GM12878 (cell line): ENCODE results near the gene JAG2. TPM values are rescaled to one million over a fixed set of nuclear protein-coding genes. Genes with fewer than 3 reads are reported as not detected.

ENCODE experiments used
- ATAC-seq: fragments of 200-7000 bp; cut with Tn5 transposase; 3 replicates; pipeline ENCODE4 v1.9.1; 2020; ENCODE audit warnings: mild to moderate bottlenecking, moderate library complexity
- BruUV-seq: library from RNA; stranded (reverse); fragments of 400-500 nt; replicated peaks from 2 replicates; lab custom pipeline; 2021; lab: Mats Ljungman, UMichigan
- CTCF ChIA-PET: fragments of 300-600 bp; sonication (Branson Sonifier 250); formaldehyde crosslinking; extraction: SDS; loops from one replicate; lab custom pipeline; 2021; ENCODE audit warnings: inconsistent platforms; lab: Yijun Ruan, JAX
- POLR2A ChIA-PET: fragments of 350-600 bp; formaldehyde crosslinking; extraction: SDS; loops from one replicate; lab custom pipeline; 2021; ENCODE audit warnings: inconsistent platforms; lab: Charles Lee
- RAD21 ChIA-PET: fragments of 300-600 bp; sonication (Branson Sonifier 250); formaldehyde crosslinking; loops from one replicate; lab custom pipeline; 2023; ENCODE audit warnings: antibody characterized with exemption; ENCODE audit not compliant: unreplicated experiment; lab: Charles Lee
- SMC1A ChIA-PET: fragments of 300-600 bp; sonication (Branson Sonifier 250); formaldehyde crosslinking; loops from one replicate; lab custom pipeline; 2023; ENCODE audit not compliant: unreplicated experiment, uncharacterized antibody; lab: Charles Lee
- DNase-seq: peaks from one replicate; pipeline ENCODE4 v3.0.0-alpha.2; 2011; ENCODE audit warnings: low read depth, low spot score
- FAIRE-seq: peaks from 3 replicates; lab custom pipeline; 2011; peaks lifted over from hg19 to GRCh38; lab: Jason Lieb, UNC
- H2AFZ ChIP-seq: 2 replicates; pipeline ENCODE4 v1.6.0; 2011; ENCODE audit warnings: low read depth, low read length, control low read depth; ENCODE audit not compliant: control insufficient read depth
- H3K27ac ChIP-seq: 2 replicates; pipeline ENCODE4 v1.5.1; 2011; ENCODE audit warnings: control low read depth; ENCODE audit not compliant: control insufficient read depth, insufficient read depth
- H3K27me3 ChIP-seq, 2 experiments: replicated peaks in 1 of 2; 2 replicates each; pipeline versions ENCODE4 v1.6.0 to v1.6.1; 2011; ENCODE audit warnings: low read length in 1 of 2; ENCODE audit not compliant: control insufficient read depth in 2 of 2, insufficient read depth in 2 of 2
- H3K36me3 ChIP-seq, 2 experiments: 2 replicates each; pipeline ENCODE4 v1.5.1; 2011; ENCODE audit warnings: low read length in 1 of 2; ENCODE audit not compliant: control insufficient read depth in 2 of 2, insufficient read depth in 2 of 2
- H3K4me1 ChIP-seq: 2 replicates; pipeline ENCODE4 v1.6.1; 2011; ENCODE audit warnings: mild to moderate bottlenecking, low read length, moderate library complexity, mixed read lengths; ENCODE audit not compliant: control insufficient read depth, insufficient read depth
- H3K4me2 ChIP-seq: 2 replicates; pipeline ENCODE4 v1.6.0; 2011; ENCODE audit warnings: control low read depth; ENCODE audit not compliant: control insufficient read depth, insufficient read depth
- H3K4me3 ChIP-seq: fragments of 200-600 bp; sonication (generic); 2 replicates; pipeline ENCODE4 v1.5.1; 2016
- H3K79me2 ChIP-seq: 2 replicates; pipeline ENCODE4 v1.6.0; 2011; ENCODE audit warnings: low read length; ENCODE audit not compliant: control insufficient read depth, insufficient read depth
- H3K9ac ChIP-seq: 2 replicates; pipeline ENCODE4 v1.8.0; 2011; ENCODE audit warnings: low read length, control low read depth, mixed read lengths; ENCODE audit not compliant: control insufficient read depth, insufficient read depth
- H3K9me3 ChIP-seq: replicated peaks from 3 replicates; pipeline ENCODE4 v1.5.1; 2011; ENCODE audit warnings: mild to moderate bottlenecking, low read length; ENCODE audit not compliant: control insufficient read depth, insufficient read depth
- H4K20me1 ChIP-seq: 2 replicates; pipeline ENCODE4 v1.6.0; 2011; ENCODE audit not compliant: control insufficient read depth, insufficient read depth
- ASH2L ChIP-seq: fragments of 300-600, 200-600 bp; sonication (generic); IDR thresholded peaks from 2 replicates; pipeline ENCODE4 v1.6.1; 2017; ENCODE audit warnings: low read depth, mild to moderate bottlenecking, borderline replicate concordance
- FOS ChIP-seq: IDR thresholded peaks from 3 replicates; pipeline ENCODE4 v1.6.1; 2011; ENCODE audit warnings: borderline replicate concordance; ENCODE audit not compliant: insufficient read length; ENCODE audit errors: extremely low read depth
- PML ChIP-seq: IDR thresholded peaks from 2 replicates; pipeline ENCODE4 v1.6.1; 2012; ENCODE audit warnings: low read length, inconsistent platforms
- WGBS: methylation state at CpG from one replicate; pipeline ENCODE4 v1.1.6; 2016; ENCODE audit warnings: low lambda C conversion rate; ENCODE audit not compliant: insufficient replicate concordance, insufficient coverage; ENCODE audit errors: missing lambda C conversion rate; 5-methylcytosine and 5-hydroxymethylcytosine counted together
- in situ Hi-C: fragments of 300-500 bp; cut with MboI; formaldehyde crosslinking; loops from 9 replicates; pipeline ENCODE4 v1.14.3; 2018; ENCODE audit warnings: mixed read lengths
- intact Hi-C: fragments of 100-400 bp; cut with micrococcal nuclease; formaldehyde crosslinking; loops from one replicate; pipeline ENCODE4 v1.14.2; 2022; ENCODE audit not compliant: unreplicated experiment
- polyA plus RNA-seq, 11 experiments: library from polyadenylated mRNA; depleted of rRNA in 4 of 11; unstranded in 6 of 11; stranded (reverse) in 5 of 11; fragments of >200 nt; fragmentation: Nextera tagmentation in 4 of 11; fragmentation: Illumina TruSeq in 1 of 11; extraction: Ambion mirVana in 4 of 11; extraction: Trizol in 1 of 11; gene quantifications; 1 replicate in 1 of 11; 2 replicates in 10 of 11; pipeline versions ENCODE4 v1.2.1 to v1.2.3, GENCODE V29; 2011 to 2016; ENCODE audit warnings: inconsistent platforms in 2 of 11, missing spikeins in 2 of 11, low read depth in 1 of 11
- total RNA-seq, 4 experiments: library from RNA; depleted of rRNA in 3 of 4; stranded (reverse); fragments of >200 nt in 3 of 4; fragmentation: Illumina TruSeq in 1 of 4; extraction: Trizol in 1 of 4; gene quantifications; 2 replicates each; pipeline versions ENCODE4 v1.2.1 to v1.2.3, GENCODE V29; 2013 to 2021
- TF ChIP-seq, protein P1 (sequence below): fragments of 450-650 bp; IDR thresholded peaks from 2 replicates; pipeline ENCODE4 v1.6.1; 2016; ENCODE audit warnings: mild to moderate bottlenecking
- TF ChIP-seq, protein P2 (sequence below): fragments of 450-650 bp; IDR thresholded peaks from 2 replicates; pipeline ENCODE4 v1.6.1; 2017; ENCODE audit warnings: mild to moderate bottlenecking, low read depth, inconsistent platforms; ENCODE audit not compliant: poor library complexity, severe bottlenecking
- TF ChIP-seq, protein P3 (sequence below): fragments of 450-650 bp; IDR thresholded peaks from 2 replicates; pipeline ENCODE4 v1.6.1; 2016; ENCODE audit warnings: mild to moderate bottlenecking, moderate library complexity, borderline replicate concordance
- TF ChIP-seq, protein P4 (sequence below): IDR thresholded peaks from 2 replicates; pipeline ENCODE4 v1.6.1; 2012; ENCODE audit warnings: low read depth, low read length, improper control_type of control experiment
- TF ChIP-seq, protein P5 (sequence below): IDR thresholded peaks from 2 replicates; pipeline ENCODE4 v1.6.1; 2012; ENCODE audit warnings: low read length, inconsistent platforms

JAG2 gene
- total and polyA plus RNA-seq, 10 of the 15 experiments (the other 5 are each of a cell fraction or from before 2014, with no cell fraction given), result 0.04 to 0.14 (median 0.06) TPM; not detected in 5

DNA sequence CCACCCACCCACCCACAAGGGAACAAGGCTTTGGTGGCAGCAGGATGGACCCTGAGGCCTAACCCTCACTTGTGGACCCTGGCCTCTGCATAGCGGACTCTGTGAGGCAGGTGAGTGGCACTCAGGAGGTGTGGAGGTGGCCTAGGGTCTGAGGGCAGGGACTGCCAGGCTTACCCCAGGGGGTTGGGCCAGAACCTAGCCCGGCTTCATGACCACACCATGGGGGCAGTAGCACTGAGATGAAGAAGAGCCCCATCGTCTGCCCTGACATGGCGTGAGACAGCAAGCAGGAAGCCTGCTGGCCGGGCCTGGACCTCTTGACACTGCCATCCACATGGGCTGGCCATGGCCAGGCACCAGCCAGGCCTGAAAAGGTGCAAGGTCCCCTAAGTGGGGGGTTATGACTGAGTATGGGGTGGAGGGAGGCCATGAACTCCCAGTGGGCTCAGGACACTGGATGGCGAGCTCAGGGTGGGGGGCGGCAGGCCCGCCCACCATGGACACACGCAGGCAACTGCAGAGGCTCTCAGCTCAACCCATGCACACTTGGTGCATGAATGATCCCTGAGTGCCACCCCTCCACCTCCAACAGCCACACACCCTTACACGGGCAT is 29.3 kb downstream of the JAG2 start:
- ATAC-seq (no peak), DNase-seq (no peak), FAIRE-seq (no peak)
- ChIA-PET RAD21 (no interaction called here), SMC1A (no interaction called here), CTCF (no interaction called here), POLR2A (no interaction called here)
- H3K36me3 ChIP-seq, result no peaks in the 10 kb centered on the region
- no peak overlapping the region for H3K27ac ChIP-seq
- in situ Hi-C loops, result no loop called here
- no peak overlapping the region for H2AFZ ChIP-seq
- H3K79me2 ChIP-seq, result no peaks in the 10 kb centered on the region
- no peaks in the 10 kb centered on the region for H3K27me3 ChIP-seq
- WGBS, result 56% methylated on average over 10 of the region's 10 CpGs
- H3K4me2 ChIP-seq, result no peak overlapping the region
- intact Hi-C loops, result no loop called here
- H3K9me3 ChIP-seq, result peaks cover 8% of the 10 kb centered on the region; the same call in 1 of the 3 replicates
- no peaks in the 10 kb centered on the region for H4K20me1 ChIP-seq
- BruUV-seq, result no TSS peak
- H3K4me3 ChIP-seq, result no peak overlapping the region
- H3K9ac ChIP-seq, result no peak overlapping the region
- no peaks in the 10 kb centered on the region for H3K4me1 ChIP-seq
- TF ChIP-seq, protein P1, sequence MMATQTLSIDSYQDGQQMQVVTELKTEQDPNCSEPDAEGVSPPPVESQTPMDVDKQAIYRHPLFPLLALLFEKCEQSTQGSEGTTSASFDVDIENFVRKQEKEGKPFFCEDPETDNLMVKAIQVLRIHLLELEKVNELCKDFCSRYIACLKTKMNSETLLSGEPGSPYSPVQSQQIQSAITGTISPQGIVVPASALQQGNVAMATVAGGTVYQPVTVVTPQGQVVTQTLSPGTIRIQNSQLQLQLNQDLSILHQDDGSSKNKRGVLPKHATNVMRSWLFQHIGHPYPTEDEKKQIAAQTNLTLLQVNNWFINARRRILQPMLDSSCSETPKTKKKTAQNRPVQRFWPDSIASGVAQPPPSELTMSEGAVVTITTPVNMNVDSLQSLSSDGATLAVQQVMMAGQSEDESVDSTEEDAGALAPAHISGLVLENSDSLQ, result no peak
- TF ChIP-seq, protein P2, sequence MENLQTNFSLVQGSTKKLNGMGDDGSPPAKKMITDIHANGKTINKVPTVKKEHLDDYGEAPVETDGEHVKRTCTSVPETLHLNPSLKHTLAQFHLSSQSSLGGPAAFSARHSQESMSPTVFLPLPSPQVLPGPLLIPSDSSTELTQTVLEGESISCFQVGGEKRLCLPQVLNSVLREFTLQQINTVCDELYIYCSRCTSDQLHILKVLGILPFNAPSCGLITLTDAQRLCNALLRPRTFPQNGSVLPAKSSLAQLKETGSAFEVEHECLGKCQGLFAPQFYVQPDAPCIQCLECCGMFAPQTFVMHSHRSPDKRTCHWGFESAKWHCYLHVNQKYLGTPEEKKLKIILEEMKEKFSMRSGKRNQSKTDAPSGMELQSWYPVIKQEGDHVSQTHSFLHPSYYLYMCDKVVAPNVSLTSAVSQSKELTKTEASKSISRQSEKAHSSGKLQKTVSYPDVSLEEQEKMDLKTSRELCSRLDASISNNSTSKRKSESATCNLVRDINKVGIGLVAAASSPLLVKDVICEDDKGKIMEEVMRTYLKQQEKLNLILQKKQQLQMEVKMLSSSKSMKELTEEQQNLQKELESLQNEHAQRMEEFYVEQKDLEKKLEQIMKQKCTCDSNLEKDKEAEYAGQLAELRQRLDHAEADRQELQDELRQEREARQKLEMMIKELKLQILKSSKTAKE, result no peak
- TF ChIP-seq, protein P3, sequence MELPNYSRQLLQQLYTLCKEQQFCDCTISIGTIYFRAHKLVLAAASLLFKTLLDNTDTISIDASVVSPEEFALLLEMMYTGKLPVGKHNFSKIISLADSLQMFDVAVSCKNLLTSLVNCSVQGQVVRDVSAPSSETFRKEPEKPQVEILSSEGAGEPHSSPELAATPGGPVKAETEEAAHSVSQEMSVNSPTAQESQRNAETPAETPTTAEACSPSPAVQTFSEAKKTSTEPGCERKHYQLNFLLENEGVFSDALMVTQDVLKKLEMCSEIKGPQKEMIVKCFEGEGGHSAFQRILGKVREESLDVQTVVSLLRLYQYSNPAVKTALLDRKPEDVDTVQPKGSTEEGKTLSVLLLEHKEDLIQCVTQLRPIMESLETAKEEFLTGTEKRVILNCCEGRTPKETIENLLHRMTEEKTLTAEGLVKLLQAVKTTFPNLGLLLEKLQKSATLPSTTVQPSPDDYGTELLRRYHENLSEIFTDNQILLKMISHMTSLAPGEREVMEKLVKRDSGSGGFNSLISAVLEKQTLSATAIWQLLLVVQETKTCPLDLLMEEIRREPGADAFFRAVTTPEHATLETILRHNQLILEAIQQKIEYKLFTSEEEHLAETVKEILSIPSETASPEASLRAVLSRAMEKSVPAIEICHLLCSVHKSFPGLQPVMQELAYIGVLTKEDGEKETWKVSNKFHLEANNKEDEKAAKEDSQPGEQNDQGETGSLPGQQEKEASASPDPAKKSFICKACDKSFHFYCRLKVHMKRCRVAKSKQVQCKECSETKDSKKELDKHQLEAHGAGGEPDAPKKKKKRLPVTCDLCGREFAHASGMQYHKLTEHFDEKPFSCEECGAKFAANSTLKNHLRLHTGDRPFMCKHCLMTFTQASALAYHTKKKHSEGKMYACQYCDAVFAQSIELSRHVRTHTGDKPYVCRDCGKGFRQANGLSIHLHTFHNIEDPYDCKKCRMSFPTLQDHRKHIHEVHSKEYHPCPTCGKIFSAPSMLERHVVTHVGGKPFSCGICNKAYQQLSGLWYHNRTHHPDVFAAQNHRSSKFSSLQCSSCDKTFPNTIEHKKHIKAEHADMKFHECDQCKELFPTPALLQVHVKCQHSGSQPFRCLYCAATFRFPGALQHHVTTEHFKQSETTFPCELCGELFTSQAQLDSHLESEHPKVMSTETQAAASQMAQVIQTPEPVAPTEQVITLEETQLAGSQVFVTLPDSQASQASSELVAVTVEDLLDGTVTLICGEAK, result no peak
- TF ChIP-seq FOS (no peak), PML (no peak), ASH2L (no peak)
- TF ChIP-seq, protein P4, sequence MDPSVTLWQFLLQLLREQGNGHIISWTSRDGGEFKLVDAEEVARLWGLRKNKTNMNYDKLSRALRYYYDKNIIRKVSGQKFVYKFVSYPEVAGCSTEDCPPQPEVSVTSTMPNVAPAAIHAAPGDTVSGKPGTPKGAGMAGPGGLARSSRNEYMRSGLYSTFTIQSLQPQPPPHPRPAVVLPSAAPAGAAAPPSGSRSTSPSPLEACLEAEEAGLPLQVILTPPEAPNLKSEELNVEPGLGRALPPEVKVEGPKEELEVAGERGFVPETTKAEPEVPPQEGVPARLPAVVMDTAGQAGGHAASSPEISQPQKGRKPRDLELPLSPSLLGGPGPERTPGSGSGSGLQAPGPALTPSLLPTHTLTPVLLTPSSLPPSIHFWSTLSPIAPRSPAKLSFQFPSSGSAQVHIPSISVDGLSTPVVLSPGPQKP, result no peak
- TF ChIP-seq, protein P5, sequence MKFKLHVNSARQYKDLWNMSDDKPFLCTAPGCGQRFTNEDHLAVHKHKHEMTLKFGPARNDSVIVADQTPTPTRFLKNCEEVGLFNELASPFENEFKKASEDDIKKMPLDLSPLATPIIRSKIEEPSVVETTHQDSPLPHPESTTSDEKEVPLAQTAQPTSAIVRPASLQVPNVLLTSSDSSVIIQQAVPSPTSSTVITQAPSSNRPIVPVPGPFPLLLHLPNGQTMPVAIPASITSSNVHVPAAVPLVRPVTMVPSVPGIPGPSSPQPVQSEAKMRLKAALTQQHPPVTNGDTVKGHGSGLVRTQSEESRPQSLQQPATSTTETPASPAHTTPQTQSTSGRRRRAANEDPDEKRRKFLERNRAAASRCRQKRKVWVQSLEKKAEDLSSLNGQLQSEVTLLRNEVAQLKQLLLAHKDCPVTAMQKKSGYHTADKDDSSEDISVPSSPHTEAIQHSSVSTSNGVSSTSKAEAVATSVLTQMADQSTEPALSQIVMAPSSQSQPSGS, result no peak
